Sigmoid colon (tissue), 7 donors: ENCODE measurements around the gene TBC1D16. TPM values are rescaled to one million over a fixed set of nuclear protein-coding genes. Genes with fewer than 3 reads are reported as not detected.

Source experiments
- DNase-seq: peaks from one replicate; pipeline ENCODE4 v3.0.0-alpha.2; 2019
- H3K27ac ChIP-seq, 4 donors: fragments of 200-600 bp; sonication (generic); one replicate each; pipeline ENCODE4 v1.5.1; 2016 to 2019; ENCODE audit warnings: mild to moderate bottlenecking in 1 of 4
- H3K27me3 ChIP-seq, 3 donors: fragments of 200-600 bp; sonication (generic); one replicate each; pipeline ENCODE4 v1.5.1; 2019; ENCODE audit warnings: mild to moderate bottlenecking in 1 of 3
- H3K36me3 ChIP-seq, 4 donors: fragments of 200-600 bp; sonication (generic); one replicate each; pipeline ENCODE4 v1.5.1; 2016 to 2019
- H3K4me1 ChIP-seq, 4 donors: fragments of 200-600 bp; sonication (generic); one replicate each; pipeline ENCODE4 v1.5.1; 2017 to 2019
- H3K4me3 ChIP-seq, 4 donors: fragments of 200-600 bp; sonication (generic); one replicate each; pipeline ENCODE4 v1.5.1; 2017 to 2019; ENCODE audit warnings: mild to moderate bottlenecking in 2 of 4, moderate library complexity in 1 of 4
- H3K9me3 ChIP-seq, 4 donors: fragments of 200-600 bp in 3 of 4; sonication (generic) in 3 of 4; one replicate each; pipeline versions ENCODE4 v1.5.1 to v1.6.1; 2013 to 2019
- CTCF ChIP-seq, 4 experiments: fragments of 450-650 bp in 3 of 4; fragments of 200-600 bp in 1 of 4; IDR thresholded peaks; one replicate each; pipeline ENCODE4 v1.5.1; 2016 to 2019; ENCODE audit warnings: antibody characterized with exemption in 4 of 4, mild to moderate bottlenecking in 3 of 4, moderate library complexity in 2 of 4
- EP300 ChIP-seq, 4 donors: sonication (generic); formaldehyde crosslinking; IDR thresholded peaks; one replicate each; pipeline ENCODE4 v1.6.1; 2017; ENCODE audit warnings: antibody characterized with exemption in 4 of 4
- POLR2A ChIP-seq, 2 donors: fragments of 450-650 bp; IDR thresholded peaks; one replicate each; pipeline ENCODE4 v1.6.1; 2016; ENCODE audit warnings: antibody characterized with exemption in 2 of 2, mild to moderate bottlenecking in 2 of 2, moderate library complexity in 2 of 2
- POLR2AphosphoS5 ChIP-seq, 4 donors: sonication (generic); formaldehyde crosslinking; IDR thresholded peaks; one replicate each; pipeline ENCODE4 v1.6.1; 2017; ENCODE audit warnings: antibody characterized with exemption in 4 of 4
- WGBS, 2 donors: extraction: QIAGEN DNeasy Blood & Tissue Kit; methylation state at CpG; one replicate each; pipeline ENCODE4 v1.1.7; 2013; 5-methylcytosine and 5-hydroxymethylcytosine counted together
- intact Hi-C: fragments of 100-400 bp; cut with DNase I; formaldehyde crosslinking; loops from one replicate; pipeline ENCODE4 v1.15.1; 2023
- polyA plus RNA-seq, 3 donors: library from polyadenylated mRNA; stranded (reverse); fragments of 200-250 nt; gene quantifications; one replicate each; pipeline ENCODE4 v1.2.3, GENCODE V29; 2013
- total RNA-seq, 4 donors: library from RNA; depleted of rRNA; stranded (reverse); fragments of >200 nt; gene quantifications; one replicate each; pipeline ENCODE4 v1.1.0, GENCODE V29; 2016
- donor health status: healthy with polysubstance abuse.
- donor health status: Bipolar disorder and iron deficiency.
- donor health status: healthy.

TBC1D16 gene
- total and polyA plus RNA-seq, 7 donors, result 3.6 to 21.9 (median 15.7) TPM

GRCh38 chr17:80068301-80069222 lies 32.9 kb upstream of the TBC1D16 start:
- H3K9me3 ChIP-seq, result no peaks in the 10 kb centered on the region
- H3K36me3 ChIP-seq, result no peaks in the 10 kb centered on the region
- no peaks in the 10 kb centered on the region for H3K27me3 ChIP-seq
- H3K27ac ChIP-seq, result peak overlapping the region; percentile 79 to 88 (median 85)
- peaks cover 0 to 50% (median 48%) of the 10 kb centered on the region in 4 donors for H3K4me1 ChIP-seq
- H3K4me3 ChIP-seq, result peak overlapping the region in 1 of 4 donors; percentile 11
- intact Hi-C loops, result no loop called here
- TF ChIP-seq CTCF (IDR thresholded peaks at IDR 0.05), result no peak
- peak in 3 of 4 donors; percentile 34 to 60 (median 50) for TF ChIP-seq POLR2AphosphoS5 (IDR thresholded peaks at IDR 0.05)
- peak in 1 of 4 donors; percentile 6 for TF ChIP-seq EP300 (IDR thresholded peaks at IDR 0.05)
- TF ChIP-seq POLR2A (IDR thresholded peaks at IDR 0.05), result no peak
- WGBS, 2 donors, result 76 to 80% methylated on average over 23 of the region's 23 CpGs
- DNase-seq, result peak; percentile 85

GRCh38 chr17:80067393-80067986 lies 31.8 kb upstream of the TBC1D16 start:
- no peak overlapping the region for H3K4me3 ChIP-seq
- H3K4me1 ChIP-seq, result peaks cover 0 to 50% (median 47%) of the 10 kb centered on the region in 4 donors
- H3K27ac ChIP-seq, result no peak overlapping the region
- H3K36me3 ChIP-seq, result no peaks in the 10 kb centered on the region
- H3K9me3 ChIP-seq, result no peaks in the 10 kb centered on the region
- intact Hi-C loops, result no loop called here
- no peaks in the 10 kb centered on the region for H3K27me3 ChIP-seq
- TF ChIP-seq POLR2A (IDR thresholded peaks at IDR 0.05) (no peak), POLR2AphosphoS5 (IDR thresholded peaks at IDR 0.05) (no peak), CTCF (IDR thresholded peaks at IDR 0.05) (no peak), EP300 (IDR thresholded peaks at IDR 0.05) (no peak)
- DNase-seq, result no peak
- WGBS, 2 donors, result 92% methylated on average over 31 of the region's 31 CpGs

- no peak overlapping the region for H3K4me3 ChIP-seq
- H3K4me1 ChIP-seq, result peaks cover 0 to 36% (median 32%) of the 10 kb centered on the region in 4 donors
- TF ChIP-seq POLR2A (IDR thresholded peaks at IDR 0.05), result no peak
- TF ChIP-seq EP300 (IDR thresholded peaks at IDR 0.05), result no peak
- no peak for TF ChIP-seq POLR2AphosphoS5 (IDR thresholded peaks at IDR 0.05)
- no peak for TF ChIP-seq CTCF (IDR thresholded peaks at IDR 0.05)
- DNase-seq, result no peak
- intact Hi-C loops, result no loop called here
- no peaks in the 10 kb centered on the region for H3K27me3 ChIP-seq
- H3K9me3 ChIP-seq, result no peaks in the 10 kb centered on the region
- WGBS, 2 donors, result 91 to 94% methylated on average over 32 of the region's 32 CpGs
- no peaks in the 10 kb centered on the region for H3K36me3 ChIP-seq
- H3K27ac ChIP-seq, result no peak overlapping the region
Measured at GRCh38 chr17:80065478-80066170, 30.0 kb upstream of the TBC1D16 start.

- Histone ChIP-seq H3K9me3 (no peaks in the 10 kb centered on the region), H3K27ac (peak overlapping the region; percentile 17 to 65 (median 58)), H3K27me3 (no peaks in the 10 kb centered on the region), H3K4me1 (peaks cover 0 to 30% (median 22%) of the 10 kb centered on the region in 4 donors), H3K4me3 (no peak overlapping the region), H3K36me3 (no peaks in the 10 kb centered on the region)
- TF ChIP-seq POLR2AphosphoS5 (IDR thresholded peaks at IDR 0.05) (no peak), POLR2A (IDR thresholded peaks at IDR 0.05) (no peak), CTCF (IDR thresholded peaks at IDR 0.05) (no peak), EP300 (IDR thresholded peaks at IDR 0.05) (no peak)
- 83 to 86% methylated on average over 8 of the region's 8 CpGs for WGBS, 2 donors
- no peak for DNase-seq
- intact Hi-C loops, result no loop called here
Measured at GRCh38 chr17:80064696-80065095, 29.0 kb upstream of the TBC1D16 start.
